K562 (cell line): ENCODE results near the gene NOC4L.

ENCODE experiments used
- EP300 ChIP-seq: IDR thresholded peaks from 2 replicates; pipeline ENCODE4 v1.6.1; 2012; ENCODE audit warnings: low read length, improper control_type of control experiment
- PTTG1 ChIP-seq: fragments of 450-650 bp; IDR thresholded peaks from 2 replicates; pipeline ENCODE4 v1.6.1; 2016; ENCODE audit warnings: low read depth, mild to moderate bottlenecking, missing genetic modification characterization, missing compliant biosample characterization
- SIN3B ChIP-seq: fragments of 450-650 bp; IDR thresholded peaks from 2 replicates; pipeline ENCODE4 v1.6.1; 2017; ENCODE audit warnings: low read depth, mild to moderate bottlenecking, moderate library complexity
- TAF1 ChIP-seq: IDR thresholded peaks from 2 replicates; pipeline ENCODE4 v1.6.1; 2011; ENCODE audit warnings: mild to moderate bottlenecking, low read length, moderate library complexity; ENCODE audit not compliant: insufficient read depth, control insufficient read depth, severe bottlenecking; ENCODE audit errors: extremely low read depth
- TRIM24 ChIP-seq, 2 experiments: fragments of 450-650 bp; IDR thresholded peaks; 2 replicates each; pipeline ENCODE4 v1.6.1; 2016
- TF ChIP-seq, protein P1 (sequence below), 3 experiments: IDR thresholded peaks in 2 of 3; conservative IDR thresholded peaks in 1 of 3; 2 replicates each; pipeline ENCODE4 v1.5.1; 2011 to 2012; ENCODE audit warnings: low read length in 3 of 3, mild to moderate bottlenecking in 3 of 3, control low read depth in 2 of 3, improper control_type of control experiment in 1 of 3, inconsistent platforms in 1 of 3, low read depth in 1 of 3, mixed read lengths in 1 of 3, moderate library complexity in 1 of 3; ENCODE audit not compliant: insufficient read depth in 2 of 3

- TF ChIP-seq EP300 (no peak), SIN3B (no peak), TAF1 (no peak), PTTG1 (tag) (no peak), TRIM24 (IDR thresholded peaks at IDR 0.05) (no peak)
- TF ChIP-seq, protein P1, sequence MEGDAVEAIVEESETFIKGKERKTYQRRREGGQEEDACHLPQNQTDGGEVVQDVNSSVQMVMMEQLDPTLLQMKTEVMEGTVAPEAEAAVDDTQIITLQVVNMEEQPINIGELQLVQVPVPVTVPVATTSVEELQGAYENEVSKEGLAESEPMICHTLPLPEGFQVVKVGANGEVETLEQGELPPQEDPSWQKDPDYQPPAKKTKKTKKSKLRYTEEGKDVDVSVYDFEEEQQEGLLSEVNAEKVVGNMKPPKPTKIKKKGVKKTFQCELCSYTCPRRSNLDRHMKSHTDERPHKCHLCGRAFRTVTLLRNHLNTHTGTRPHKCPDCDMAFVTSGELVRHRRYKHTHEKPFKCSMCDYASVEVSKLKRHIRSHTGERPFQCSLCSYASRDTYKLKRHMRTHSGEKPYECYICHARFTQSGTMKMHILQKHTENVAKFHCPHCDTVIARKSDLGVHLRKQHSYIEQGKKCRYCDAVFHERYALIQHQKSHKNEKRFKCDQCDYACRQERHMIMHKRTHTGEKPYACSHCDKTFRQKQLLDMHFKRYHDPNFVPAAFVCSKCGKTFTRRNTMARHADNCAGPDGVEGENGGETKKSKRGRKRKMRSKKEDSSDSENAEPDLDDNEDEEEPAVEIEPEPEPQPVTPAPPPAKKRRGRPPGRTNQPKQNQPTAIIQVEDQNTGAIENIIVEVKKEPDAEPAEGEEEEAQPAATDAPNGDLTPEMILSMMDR (IDR thresholded peaks at IDR 0.05 in 2 of 3, conservative IDR thresholded peaks at IDR 0.05 in 1 of 3; ENCODE audit: insufficient read depth in 2 of 3, low read depth in 1 of 3, low read length in 3 of 3), result no peak
Measured at GRCh38 chr12:132117558-132117875, 26.7 kb upstream of the NOC4L start.
